Measurements from ENCODE around the gene RIMS4. TPM values are rescaled to one million over a fixed set of nuclear protein-coding genes. Genes with fewer than 3 reads are reported as not detected.

The RIMS4 gene
- total and polyA plus RNA-seq, 2 of the 8 experiments (the other 6 are each of a cell fraction or from before 2014, with no cell fraction given), result 13.3 to 44.2 TPM

- no peak overlapping the region for H3K56ac ChIP-seq (replicated peaks; ENCODE audit: insufficient read length, low read depth, low read length)
- H3K4me2 ChIP-seq (ENCODE audit: insufficient read depth in 1 of 2, low read depth in 2 of 2, low read length in 2 of 2), result no peak overlapping the region
- H2BK5ac ChIP-seq (ENCODE audit: low read depth, low read length), result no peak overlapping the region
- H3K4me1 ChIP-seq (replicated peaks in 1 of 4; ENCODE audit: control insufficient read depth in 3 of 4, insufficient read depth in 4 of 4, low read length in 3 of 4), result peaks cover 0 to 7% (median 3%) of the 10 kb centered on the region in 4 experiments; a peak in 4 of 7 replicates
- H2AK5ac ChIP-seq (ENCODE audit: low read depth, low read length), result no peak overlapping the region
- no peaks in the 10 kb centered on the region for H3K36me3 ChIP-seq (ENCODE audit: control insufficient read depth in 2 of 4, insufficient read depth in 4 of 4, low read length in 3 of 4)
- 0 out of 2 replicates have a peak overlapping the region, but pooled peaks have one; percentile 46 for H2BK12ac ChIP-seq (ENCODE audit: low read depth, low read length)
- H3K9ac ChIP-seq (replicated peaks in 1 of 4; ENCODE audit: extremely low read depth in 1 of 4, low read depth in 3 of 4, low read length in 3 of 4), result no peak overlapping the region
- H3K23ac ChIP-seq (ENCODE audit: insufficient read length), result no peak overlapping the region
- H4K8ac ChIP-seq (ENCODE audit: extremely low read depth, insufficient read depth, low read length), result no peak overlapping the region
- no peak overlapping the region for H2BK20ac ChIP-seq (ENCODE audit: low read length)
- no peak for DNase-seq (ENCODE audit: low read depth in 1 of 2, low spot score in 2 of 2)
- POLR2A ChIA-PET (ENCODE audit: partially characterized antibody), result interaction anchor here (1.3 kb wide), 1 partner anchor 24 kb away, joined by 3 read pairs; no protein-coding TSS in a partner anchor
- H3K27me3 ChIP-seq (replicated peaks in 1 of 4; ENCODE audit: control insufficient read depth in 3 of 4, extremely low read depth in 1 of 4, insufficient read depth in 3 of 4, low read length in 3 of 4), result peaks cover 2 to 40% (median 26%) of the 10 kb centered on the region in 4 experiments
- no peaks in the 10 kb centered on the region for H4K20me1 ChIP-seq (replicated peaks in 1 of 2; ENCODE audit: control insufficient read depth in 1 of 2, insufficient read depth in 2 of 2, low read length in 2 of 2)
- H2AFZ ChIP-seq (ENCODE audit: low read length), result no peak overlapping the region
- no peaks in the 10 kb centered on the region for H3K79me1 ChIP-seq (ENCODE audit: low read depth, low read length)
- no peak overlapping the region for H3K18ac ChIP-seq (ENCODE audit: extremely low read depth, low read length)
- H3K23me2 ChIP-seq (ENCODE audit: low read depth, low read length), result peaks cover 11% of the 10 kb centered on the region; the same call in 1 of the 2 replicates
- H3K9me3 ChIP-seq (ENCODE audit: insufficient read depth in 2 of 2, low read depth in 1 of 2, low read length in 1 of 2), result no peaks in the 10 kb centered on the region
- H4K91ac ChIP-seq (replicated peaks; ENCODE audit: insufficient read length, low read length), result no peak overlapping the region
- CTCF ChIA-PET (ENCODE audit: partially characterized antibody), result interaction anchor here (0.7 to 15.1 kb wide), 9 partner anchors 10 to 135 kb away, joined by 3 to 256 read pairs (median 3); no protein-coding TSS in a partner anchor
- H3K14ac ChIP-seq (ENCODE audit: insufficient read length), result no peak overlapping the region
- 85% methylated on average over 12 of the region's 12 CpGs; no CpG with 5 or more reads in 1 of the 2 experiments for WGBS, 2 experiments (ENCODE audit: extremely low coverage in 1 of 2, insufficient coverage in 1 of 2, insufficient read length in 1 of 2, insufficient replicate concordance in 2 of 2, low coverage in 1 of 2, low lambda C conversion rate in 2 of 2, missing lambda C conversion rate in 1 of 2)
- no peak for FAIRE-seq
- H4K5ac ChIP-seq (ENCODE audit: insufficient read length, low read depth, low read length), result no peak overlapping the region
- no peak overlapping the region for H2BK120ac ChIP-seq (replicated peaks; ENCODE audit: low read depth, low read length)
- H3K4me3 ChIP-seq (ENCODE audit: extremely low read depth in 1 of 4, insufficient read depth in 2 of 4, low read depth in 3 of 4, low read length in 4 of 4), result no peak overlapping the region
- no peak overlapping the region for H3K27ac ChIP-seq (ENCODE audit: low read depth, low read length)
- no peak overlapping the region for H3K4ac ChIP-seq (replicated peaks; ENCODE audit: insufficient read length, low read depth, low read length)
- no peaks in the 10 kb centered on the region for H3K79me2 ChIP-seq (ENCODE audit: control insufficient read depth in 1 of 2, insufficient read depth in 2 of 2, low read length in 2 of 2)
- H2BK15ac ChIP-seq (ENCODE audit: low read length), result peak overlapping the region; percentile 10; the same call in 1 of the 2 replicates
- no peak for TF ChIP-seq TBP (IDR thresholded peaks at IDR 0.05; ENCODE audit: low read depth, low read length)
- no peak for TF ChIP-seq TCF12 (IDR thresholded peaks at IDR 0.05; ENCODE audit: low read depth, low read length)
- TF ChIP-seq PHF8 (conservative IDR thresholded peaks at IDR 0.05; ENCODE audit: low read depth, low read length), result no peak
- no peak for TF ChIP-seq RNF2 (IDR thresholded peaks at IDR 0.05; ENCODE audit: borderline replicate concordance, low read depth, low read length, missing control alignments, poor library complexity, severe bottlenecking)
- TF ChIP-seq TAF1 (IDR thresholded peaks at IDR 0.05; ENCODE audit: low read depth, low read length), result no peak
- no peak for TF ChIP-seq SAP30 (IDR thresholded peaks at IDR 0.05; ENCODE audit: insufficient read depth, insufficient replicate concordance, low read length)
- TF ChIP-seq, protein P1, sequence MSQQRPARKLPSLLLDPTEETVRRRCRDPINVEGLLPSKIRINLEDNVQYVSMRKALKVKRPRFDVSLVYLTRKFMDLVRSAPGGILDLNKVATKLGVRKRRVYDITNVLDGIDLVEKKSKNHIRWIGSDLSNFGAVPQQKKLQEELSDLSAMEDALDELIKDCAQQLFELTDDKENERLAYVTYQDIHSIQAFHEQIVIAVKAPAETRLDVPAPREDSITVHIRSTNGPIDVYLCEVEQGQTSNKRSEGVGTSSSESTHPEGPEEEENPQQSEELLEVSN (IDR thresholded peaks at IDR 0.05), result no peak
- TF ChIP-seq, protein P2, sequence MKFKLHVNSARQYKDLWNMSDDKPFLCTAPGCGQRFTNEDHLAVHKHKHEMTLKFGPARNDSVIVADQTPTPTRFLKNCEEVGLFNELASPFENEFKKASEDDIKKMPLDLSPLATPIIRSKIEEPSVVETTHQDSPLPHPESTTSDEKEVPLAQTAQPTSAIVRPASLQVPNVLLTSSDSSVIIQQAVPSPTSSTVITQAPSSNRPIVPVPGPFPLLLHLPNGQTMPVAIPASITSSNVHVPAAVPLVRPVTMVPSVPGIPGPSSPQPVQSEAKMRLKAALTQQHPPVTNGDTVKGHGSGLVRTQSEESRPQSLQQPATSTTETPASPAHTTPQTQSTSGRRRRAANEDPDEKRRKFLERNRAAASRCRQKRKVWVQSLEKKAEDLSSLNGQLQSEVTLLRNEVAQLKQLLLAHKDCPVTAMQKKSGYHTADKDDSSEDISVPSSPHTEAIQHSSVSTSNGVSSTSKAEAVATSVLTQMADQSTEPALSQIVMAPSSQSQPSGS (IDR thresholded peaks at IDR 0.05; ENCODE audit: low read length), result no peak
- no peak for TF ChIP-seq BRCA1 (IDR thresholded peaks at IDR 0.05; ENCODE audit: low read depth, low read length)
These were observed 66.3 kb downstream of the RIMS4 start for GRCh38 chr20:44743916-44744655.

Measured in H1 (cell line).